Kidney capillary endothelial cell (primary cell): ENCODE results near the gene LLGL2.
"Not testable (repeated sequence)": the region's sequence is repeated elsewhere in the genome, so short reads cannot be mapped to it uniquely, and the experiment has no call there.

Experiments
- DNase-seq: peaks from one replicate; pipeline ENCODE4 v3.0.0-alpha.2; 2018; ENCODE audit warnings: low spot score

LLGL2 gene

GRCh38 chr17:75507733-75508719 is 17.5 kb upstream of the LLGL2 start:
- no peak for DNase-seq

- no peak for DNase-seq
These were observed 16.6 kb upstream of the LLGL2 start for GRCh38 chr17:75508931-75509361.

GRCh38 chr17:75509528-75510258 is 15.8 kb upstream of the LLGL2 start:
- peak; percentile 87 for DNase-seq

- no peak for DNase-seq
These were observed 14.3 kb upstream of the LLGL2 start for GRCh38 chr17:75511270-75511609.

- no peak for DNase-seq
These were observed 13.6 kb upstream of the LLGL2 start for GRCh38 chr17:75511610-75512575.

- DNase-seq = no peak
These were observed 12.4 kb upstream of the LLGL2 start for GRCh38 chr17:75512926-75513640.

GRCh38 chr17:75513641-75514000 is 11.9 kb upstream of the LLGL2 start:
- no peak for DNase-seq

- no peak for DNase-seq
These were observed 11.1 kb upstream of the LLGL2 start for GRCh38 chr17:75514299-75514918.

- no peak for DNase-seq
These were observed 10.5 kb upstream of the LLGL2 start for GRCh38 chr17:75514919-75515495.

- DNase-seq = peak; percentile 86
These were observed 9.8 kb upstream of the LLGL2 start, which contains the start of gene CASKIN2 for GRCh38 chr17:75515496-75516254. Gene CASKIN2, minus strand, starts transcription at chr17:75515537. Its CDS starts 1,733 bp downstream, at chr17:75513804.

- peak; percentile 81 for DNase-seq
These were observed 9.3 kb upstream of the LLGL2 start, which contains the start of gene TSEN54 for GRCh38 chr17:75516255-75516618. Gene TSEN54, plus strand, starts transcription at chr17:75516528. Its CDS starts 33 bp downstream, at chr17:75516561.

- DNase-seq = peak; percentile 21
These were observed 8.7 kb upstream of the LLGL2 start for GRCh38 chr17:75516619-75517296.

- DNase-seq = no peak
These were observed 8.1 kb upstream of the LLGL2 start for GRCh38 chr17:75517297-75517865.

- no peak for DNase-seq
These were observed 7.3 kb upstream of the LLGL2 start for GRCh38 chr17:75518201-75518600.

- DNase-seq = no peak
These were observed 6.4 kb upstream of the LLGL2 start for GRCh38 chr17:75518983-75519537.

- DNase-seq = not testable (repeated sequence)
These were observed 5.1 kb upstream of the LLGL2 start for GRCh38 chr17:75520413-75520812.

- no peak for DNase-seq
These were observed 4.2 kb upstream of the LLGL2 start for GRCh38 chr17:75521290-75521689.
